Measurements from ENCODE around the gene RBM6.
"Not testable (repeated sequence)": the region's sequence is repeated elsewhere in the genome, so short reads cannot be mapped to it uniquely, and the experiment has no call there.

RBM6 gene

GRCh38 chr3:49914906-49915305 is 25.0 kb upstream of the RBM6 start:
- no peak for ATAC-seq

- ATAC-seq: no peak
Observed at GRCh38 chr3:49916686-49917085, 23.3 kb upstream of the RBM6 start.

DNA sequence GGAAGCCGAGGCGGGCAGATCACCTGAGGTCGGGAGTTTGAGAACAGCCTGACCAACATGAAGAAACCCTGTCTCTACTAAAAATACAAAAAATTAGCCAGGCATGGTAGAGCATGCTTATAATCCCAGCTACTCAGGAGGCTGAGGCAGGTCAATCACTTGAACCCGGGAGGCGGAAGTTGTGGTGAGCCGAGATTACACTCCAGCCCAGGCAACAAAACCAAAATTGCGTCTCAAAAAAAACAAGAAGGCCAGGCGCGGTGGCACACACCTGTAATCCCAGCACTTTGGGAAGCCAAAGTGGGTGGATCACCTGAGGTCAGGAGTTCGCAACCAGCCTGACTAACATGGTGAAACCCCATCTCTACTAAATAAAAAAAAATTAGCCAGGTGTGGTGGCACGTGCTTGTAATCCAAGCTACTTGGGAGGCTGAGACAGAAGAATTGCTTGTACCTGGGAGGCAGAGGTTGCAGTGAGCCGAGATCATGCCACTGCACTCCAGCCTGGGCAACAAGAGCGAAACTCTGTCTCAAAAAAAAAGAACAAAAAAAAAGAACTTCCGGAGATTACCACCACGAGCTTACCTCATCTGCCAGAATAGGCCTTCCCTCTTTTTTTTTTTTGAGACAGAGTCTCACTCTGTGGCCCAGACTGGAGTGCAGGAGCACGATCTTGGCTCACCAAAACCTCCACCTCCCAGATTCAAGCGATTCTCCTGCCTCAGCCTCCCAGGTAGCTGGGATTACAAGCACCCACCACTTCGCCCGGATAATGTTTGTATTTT is 22.0 kb upstream of the RBM6 start:
- not testable (repeated sequence) for ATAC-seq

DNA sequence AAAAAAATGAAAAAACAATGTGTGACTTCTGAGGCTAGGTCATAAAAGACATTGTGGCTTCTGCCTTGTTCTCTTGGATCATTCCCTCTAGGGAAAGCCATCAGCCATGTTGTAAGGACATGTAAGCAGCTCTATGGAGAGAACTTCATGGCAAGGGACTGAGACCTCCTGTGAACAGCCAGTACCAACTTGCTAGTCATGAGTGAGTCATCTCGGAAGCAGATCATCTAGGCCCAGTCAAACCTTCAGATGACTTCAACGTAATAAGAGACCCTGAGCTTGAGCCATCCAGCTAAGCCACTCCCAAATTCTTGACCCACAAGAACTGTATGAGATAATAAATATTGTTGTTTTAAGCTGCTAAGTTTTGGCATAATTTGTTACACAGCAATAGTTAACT is 15.3 kb upstream of the RBM6 start:
- ATAC-seq: no peak

- ATAC-seq: no peak
Observed at GRCh38 chr3:49925485-49925884, 14.5 kb upstream of the RBM6 start.

GRCh38 chr3:49926117-49926728 is 13.7 kb upstream of the RBM6 start:
- ATAC-seq: no peak

DNA sequence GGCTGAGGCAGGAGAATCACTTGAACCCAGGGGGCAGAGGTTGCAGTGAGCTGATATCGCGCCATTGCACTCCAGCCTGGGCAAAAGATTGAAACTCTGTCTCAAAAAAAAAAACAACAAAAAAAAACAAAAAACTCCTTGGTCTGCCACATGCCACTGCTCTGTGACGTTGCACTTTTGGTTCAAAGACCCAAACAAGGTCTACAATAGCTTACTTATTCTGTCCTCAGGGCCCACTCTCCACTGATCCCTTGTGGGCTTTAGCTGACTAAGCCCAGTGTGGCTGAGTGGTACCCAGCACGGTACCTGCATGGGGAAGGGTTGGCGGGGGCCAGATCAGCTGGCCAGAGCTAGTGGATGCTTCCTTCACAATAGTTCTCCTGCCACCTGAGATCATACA is 12.2 kb upstream of the RBM6 start:
- ATAC-seq: no peak

DNA sequence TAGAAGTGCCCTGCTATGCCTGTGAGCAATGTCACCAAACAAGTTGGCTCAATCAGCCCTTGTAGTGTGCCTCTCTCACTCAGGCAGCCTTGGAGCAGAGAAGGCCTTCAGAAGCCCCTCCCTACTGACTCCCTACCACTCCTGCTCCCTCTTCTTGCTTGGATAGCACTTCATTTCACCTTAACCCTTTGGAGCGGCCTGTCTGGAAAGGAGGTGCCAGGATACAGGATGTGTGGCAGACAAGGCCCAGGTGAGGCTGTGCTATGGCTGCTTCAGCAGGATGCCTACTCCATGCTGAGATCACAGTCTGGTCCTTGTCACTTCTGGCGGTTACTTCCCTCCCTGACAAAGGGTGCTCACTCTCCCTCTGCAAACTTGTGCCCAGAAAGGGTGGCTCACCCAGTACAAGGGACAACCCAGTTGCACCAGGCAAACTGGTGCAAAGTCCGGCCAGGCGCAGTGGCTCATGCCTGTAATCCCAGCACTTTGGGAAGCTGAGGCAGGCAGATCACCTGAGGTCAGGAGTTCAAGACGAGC is 11.4 kb upstream of the RBM6 start:
- no peak for ATAC-seq

GRCh38 chr3:49929291-49930167 is 10.4 kb upstream of the RBM6 start, which contains the start of gene MON1A:
MON1A (minus strand) TSS chr3:49929811; CDS start chr3:49913346, 16,465 bp downstream.
- peak; percentile 97 to 98 for ATAC-seq

GRCh38 chr3:49930168-49930690 is 9.7 kb upstream of the RBM6 start:
- no peak for ATAC-seq

DNA sequence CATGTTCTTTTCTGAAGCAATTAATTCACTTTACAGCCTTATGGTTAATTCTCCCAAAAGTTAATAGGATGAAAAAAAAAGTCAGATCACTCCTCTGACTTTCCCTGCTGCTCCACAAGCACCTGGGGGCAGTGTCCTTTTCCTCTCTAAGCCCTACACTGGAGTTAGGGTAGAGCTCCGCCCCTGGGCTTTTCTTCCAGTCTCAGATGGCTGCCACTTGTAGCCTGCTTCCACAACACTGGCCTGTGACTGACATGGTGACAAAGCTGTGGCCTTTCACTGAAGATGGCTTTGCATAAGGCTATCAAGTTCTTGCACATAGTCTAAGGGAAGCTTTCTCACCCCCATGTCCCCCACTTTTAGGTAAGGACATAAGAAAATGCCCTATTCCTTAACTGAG is 9.0 kb upstream of the RBM6 start:
- no peak for ATAC-seq

GRCh38 chr3:49932281-49932680 is 7.7 kb upstream of the RBM6 start:
- ATAC-seq: not testable (repeated sequence)

DNA sequence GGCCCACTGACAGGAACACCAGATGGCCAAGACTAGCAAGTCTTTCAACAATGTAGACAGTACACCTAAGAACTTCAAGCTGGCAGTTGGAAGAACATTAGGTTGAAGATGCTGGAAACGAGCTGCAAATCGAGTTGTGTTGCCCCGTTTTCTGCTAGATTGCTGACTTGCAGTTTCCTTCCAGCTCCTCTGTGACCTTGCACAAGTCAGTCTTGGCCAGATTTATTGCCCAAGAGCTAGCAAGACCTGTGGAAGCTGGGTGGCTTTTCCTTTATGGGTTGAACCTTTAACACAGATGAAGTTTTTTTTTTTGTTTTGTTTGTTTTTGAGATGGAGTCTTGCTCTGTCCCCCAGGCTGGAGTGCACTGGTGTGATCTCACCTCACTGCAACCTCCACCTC is 2.9 kb upstream of the RBM6 start:
- ATAC-seq: no peak

GRCh38 chr3:49940667-49941249 is 808 bp downstream of the RBM6 start:
- ATAC-seq: no peak

DNA sequence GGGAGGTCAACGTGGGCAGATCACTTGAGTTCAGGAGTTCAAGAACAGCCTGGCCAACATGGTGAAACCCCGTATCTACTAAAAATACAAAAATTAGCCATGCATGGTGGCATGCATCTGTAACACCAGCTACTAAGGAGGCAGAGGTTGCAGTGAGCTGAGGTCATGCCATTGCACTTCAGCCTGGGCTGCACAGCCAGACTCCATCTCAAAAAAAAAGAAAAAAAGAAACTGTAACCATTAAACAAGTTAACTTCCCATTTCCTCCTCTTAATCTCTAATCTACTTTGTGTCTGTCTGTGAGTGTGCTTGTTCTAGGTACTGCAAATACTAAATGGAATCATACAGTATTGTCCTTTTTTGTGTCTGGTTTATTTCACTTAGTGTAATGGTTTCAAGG is 2.7 kb downstream of the RBM6 start:
- no peak for ATAC-seq

GRCh38 chr3:49952924-49953323 is 13.0 kb downstream of the RBM6 start:
- ATAC-seq: no peak

DNA sequence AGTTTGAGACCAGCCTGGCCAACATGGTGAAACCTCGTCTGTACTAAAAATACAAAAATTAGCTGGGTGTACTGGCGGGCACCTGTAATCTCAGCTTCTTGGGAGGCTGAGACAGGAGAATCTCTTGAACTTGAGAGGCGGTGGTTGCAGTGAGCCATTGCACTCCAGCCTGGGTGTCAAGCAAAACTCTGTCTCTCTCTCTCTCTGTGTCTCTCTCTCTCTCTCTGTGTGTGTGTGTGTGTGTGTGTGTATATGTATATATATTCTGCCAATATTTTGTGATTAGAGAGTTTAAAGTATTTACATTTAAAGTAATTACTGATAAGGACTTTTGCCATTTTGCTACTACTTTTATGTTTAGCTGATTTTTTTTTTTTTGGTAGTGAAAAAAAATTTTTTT is 15.7 kb downstream of the RBM6 start:
- ATAC-seq: no peak

GRCh38 chr3:49966233-49966942 is 26.4 kb downstream of the RBM6 start:
- ATAC-seq: peak in 1 of 2 donors; percentile 51

DNA sequence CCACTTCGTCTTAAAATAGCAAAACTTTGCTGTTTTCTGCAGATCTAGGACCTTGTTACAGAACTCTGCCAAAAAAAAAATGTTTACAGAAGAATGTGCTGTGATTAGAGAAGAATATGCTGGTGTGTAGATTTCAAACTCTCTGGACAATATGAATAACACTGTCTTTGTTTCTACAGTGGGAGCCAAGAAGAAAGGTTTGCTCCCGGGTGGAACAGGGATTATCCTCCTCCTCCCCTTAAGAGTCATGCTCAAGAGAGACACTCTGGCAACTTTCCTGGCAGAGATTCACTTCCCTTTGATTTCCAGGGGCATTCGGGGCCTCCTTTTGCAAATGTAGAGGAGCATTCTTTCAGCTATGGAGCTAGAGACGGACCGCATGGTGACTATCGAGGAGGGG is 27.3 kb downstream of the RBM6 start:
- no peak for ATAC-seq

- ATAC-seq: no peak
Observed at GRCh38 chr3:49968346-49968745, 28.4 kb downstream of the RBM6 start.

GRCh38 chr3:49972656-49973055 is 32.7 kb downstream of the RBM6 start:
- no peak for ATAC-seq

DNA sequence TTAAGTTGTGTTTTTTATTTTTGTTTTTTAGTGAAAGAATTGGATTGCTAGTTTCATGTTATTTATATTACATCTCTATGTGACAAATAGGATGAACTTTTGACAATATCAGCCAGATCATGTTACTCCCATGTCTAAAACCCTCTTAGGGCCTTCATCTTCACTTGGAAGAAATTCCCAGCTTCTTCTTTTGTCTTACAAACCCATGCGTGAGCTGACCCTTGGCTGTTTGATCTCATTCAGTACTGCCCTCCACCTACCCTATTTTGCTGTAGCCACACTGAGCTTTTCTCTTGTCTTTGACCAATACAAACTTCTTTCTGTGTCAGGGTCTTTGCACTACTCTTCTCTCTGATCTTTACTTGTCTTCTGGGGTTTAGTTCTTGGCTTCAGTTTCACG is 37.0 kb downstream of the RBM6 start:
- no peak for ATAC-seq
